Activated gamma-delta T cell treated with Interleukin-2 at 50 U/mL for 16 hours (primary cell): ENCODE measurements around the gene ABITRAM.
"Not testable (repeated sequence)": the region's sequence is repeated elsewhere in the genome, so short reads cannot be mapped to it uniquely, and the experiment has no call there.

ENCODE experiments used
- DNase-seq: peaks from one replicate; pipeline ENCODE4 v3.0.0-alpha.2; 2020

The ABITRAM gene

GRCh38 chr9:108934323-108934893 lies at the start of gene ABITRAM:
Gene ABITRAM (plus strand): TSS chr9:108934400. CDS start chr9:108934487, 87 bp downstream.
- DNase-seq: peak; percentile 70

- DNase-seq: no peak
These were observed 49.5 kb upstream of the ABITRAM start for GRCh38 chr9:108884701-108885100.

- DNase-seq: no peak
These were observed 48.4 kb upstream of the ABITRAM start for GRCh38 chr9:108885643-108886348.

- not testable (repeated sequence) for DNase-seq
These were observed 47.5 kb upstream of the ABITRAM start for GRCh38 chr9:108886594-108887271.

- no peak for DNase-seq
These were observed 44.5 kb upstream of the ABITRAM start for GRCh38 chr9:108889649-108890067.

- no peak for DNase-seq
These were observed 39.8 kb upstream of the ABITRAM start for GRCh38 chr9:108894225-108894997.

- no peak for DNase-seq
These were observed 36.7 kb upstream of the ABITRAM start for GRCh38 chr9:108897324-108898096.

GRCh38 chr9:108899023-108899695 lies 35.0 kb upstream of the ABITRAM start:
- DNase-seq: not testable (repeated sequence)

GRCh38 chr9:108900176-108900575 lies 34.0 kb upstream of the ABITRAM start:
- DNase-seq: no peak

- no peak for DNase-seq
These were observed 30.6 kb upstream of the ABITRAM start for GRCh38 chr9:108903420-108904103.

- no peak for DNase-seq
These were observed 30.0 kb upstream of the ABITRAM start for GRCh38 chr9:108904161-108904560.

- no peak for DNase-seq
These were observed 28.7 kb upstream of the ABITRAM start for GRCh38 chr9:108905494-108905893.

- no peak for DNase-seq
These were observed 23.8 kb upstream of the ABITRAM start for GRCh38 chr9:108910402-108910801.

GRCh38 chr9:108910914-108911313 lies 23.3 kb upstream of the ABITRAM start:
- DNase-seq: no peak

- peak; percentile 42 for DNase-seq
These were observed 22.4 kb upstream of the ABITRAM start for GRCh38 chr9:108911820-108912219.

- no peak for DNase-seq
These were observed 20.8 kb upstream of the ABITRAM start for GRCh38 chr9:108913391-108913790.

GRCh38 chr9:108919517-108919916 lies 14.7 kb upstream of the ABITRAM start:
- DNase-seq: no peak

GRCh38 chr9:108920401-108920800 lies 13.8 kb upstream of the ABITRAM start:
- DNase-seq: not testable (repeated sequence)

GRCh38 chr9:108921200-108921599 lies 13.0 kb upstream of the ABITRAM start:
- DNase-seq: no peak

GRCh38 chr9:108924466-108924865 lies 9.7 kb upstream of the ABITRAM start:
- DNase-seq: no peak

- DNase-seq: no peak
These were observed 5.8 kb upstream of the ABITRAM start for GRCh38 chr9:108928386-108928785.
